ENCODE data around the gene TTPAL.

Gene TTPAL

GRCh38 chr20:44475694-44476560, at the start of gene TTPAL:
Gene TTPAL (plus strand): TSS chr20:44475874. CDS start chr20:44480000, 4,126 bp downstream.
- peak; percentile 92 for DNase-seq

- no peak for DNase-seq
These were observed 49.8 kb upstream of the TTPAL start for GRCh38 chr20:44425923-44426322.

GRCh38 chr20:44426879-44427790, 48.5 kb upstream of the TTPAL start:
- no peak for DNase-seq

- DNase-seq = no peak
These were observed 47.9 kb upstream of the TTPAL start for GRCh38 chr20:44427804-44428173.

- DNase-seq = no peak
These were observed 47.3 kb upstream of the TTPAL start for GRCh38 chr20:44428174-44429016.

GRCh38 chr20:44429017-44429339, 46.7 kb upstream of the TTPAL start:
- DNase-seq = no peak

GRCh38 chr20:44429419-44430269, 46.0 kb upstream of the TTPAL start:
- no peak for DNase-seq

GRCh38 chr20:44430270-44431065, 45.2 kb upstream of the TTPAL start:
- DNase-seq = no peak

- no peak for DNase-seq
These were observed 44.6 kb upstream of the TTPAL start for GRCh38 chr20:44431118-44431501.

- no peak for DNase-seq
These were observed 44.0 kb upstream of the TTPAL start for GRCh38 chr20:44431502-44432234.

- DNase-seq = no peak
These were observed 42.8 kb upstream of the TTPAL start for GRCh38 chr20:44432618-44433577.

GRCh38 chr20:44433751-44434538, 41.7 kb upstream of the TTPAL start:
- DNase-seq = no peak

GRCh38 chr20:44435630-44436335, 39.9 kb upstream of the TTPAL start:
- no peak for DNase-seq

- DNase-seq = no peak
These were observed 39.3 kb upstream of the TTPAL start for GRCh38 chr20:44436393-44436792.

GRCh38 chr20:44437497-44437896, 38.2 kb upstream of the TTPAL start:
- no peak for DNase-seq

- DNase-seq = no peak
These were observed 36.9 kb upstream of the TTPAL start for GRCh38 chr20:44438782-44439181.

- DNase-seq = no peak
These were observed 36.4 kb upstream of the TTPAL start for GRCh38 chr20:44439318-44439717.

Measured in activated CD4-positive, alpha-beta T cell treated with anti-CD3 and anti-CD28 coated beads, Interleukin-2, amount 50 U/mL, for 16 hours (primary cell).